GM12878 (cell line): ENCODE results near the gene ATP8A1. TPM values are rescaled to one million over a fixed set of nuclear protein-coding genes. Genes with fewer than 3 reads are reported as not detected.

Experiments
- ATAC-seq: fragments of 200-7000 bp; cut with Tn5 transposase; 3 replicates; pipeline ENCODE4 v1.9.1; 2020; ENCODE audit warnings: mild to moderate bottlenecking, moderate library complexity
- BruUV-seq: library from RNA; stranded (reverse); fragments of 400-500 nt; replicated peaks from 2 replicates; lab custom pipeline; 2021; lab: Mats Ljungman, UMichigan
- CTCF ChIA-PET: fragments of 300-600 bp; sonication (Branson Sonifier 250); formaldehyde crosslinking; extraction: SDS; loops from one replicate; lab custom pipeline; 2021; ENCODE audit warnings: inconsistent platforms; lab: Yijun Ruan, JAX
- POLR2A ChIA-PET: fragments of 350-600 bp; formaldehyde crosslinking; extraction: SDS; loops from one replicate; lab custom pipeline; 2021; ENCODE audit warnings: inconsistent platforms; lab: Charles Lee
- RAD21 ChIA-PET: fragments of 300-600 bp; sonication (Branson Sonifier 250); formaldehyde crosslinking; loops from one replicate; lab custom pipeline; 2023; ENCODE audit warnings: antibody characterized with exemption; ENCODE audit not compliant: unreplicated experiment; lab: Charles Lee
- SMC1A ChIA-PET: fragments of 300-600 bp; sonication (Branson Sonifier 250); formaldehyde crosslinking; loops from one replicate; lab custom pipeline; 2023; ENCODE audit not compliant: unreplicated experiment, uncharacterized antibody; lab: Charles Lee
- DNase-seq: peaks from one replicate; pipeline ENCODE4 v3.0.0-alpha.2; 2011; ENCODE audit warnings: low read depth, low spot score
- FAIRE-seq: peaks from 3 replicates; lab custom pipeline; 2011; peaks lifted over from hg19 to GRCh38; lab: Jason Lieb, UNC
- H2AFZ ChIP-seq: 2 replicates; pipeline ENCODE4 v1.6.0; 2011; ENCODE audit warnings: low read depth, low read length, control low read depth; ENCODE audit not compliant: control insufficient read depth
- H3K27ac ChIP-seq: 2 replicates; pipeline ENCODE4 v1.5.1; 2011; ENCODE audit warnings: control low read depth; ENCODE audit not compliant: control insufficient read depth, insufficient read depth
- H3K27me3 ChIP-seq, 2 experiments: replicated peaks in 1 of 2; 2 replicates each; pipeline versions ENCODE4 v1.6.0 to v1.6.1; 2011; ENCODE audit warnings: low read length in 1 of 2; ENCODE audit not compliant: control insufficient read depth in 2 of 2, insufficient read depth in 2 of 2
- H3K36me3 ChIP-seq, 2 experiments: 2 replicates each; pipeline ENCODE4 v1.5.1; 2011; ENCODE audit warnings: low read length in 1 of 2; ENCODE audit not compliant: control insufficient read depth in 2 of 2, insufficient read depth in 2 of 2
- H3K4me1 ChIP-seq: 2 replicates; pipeline ENCODE4 v1.6.1; 2011; ENCODE audit warnings: mild to moderate bottlenecking, low read length, moderate library complexity, mixed read lengths; ENCODE audit not compliant: control insufficient read depth, insufficient read depth
- H3K4me2 ChIP-seq: 2 replicates; pipeline ENCODE4 v1.6.0; 2011; ENCODE audit warnings: control low read depth; ENCODE audit not compliant: control insufficient read depth, insufficient read depth
- H3K4me3 ChIP-seq: fragments of 200-600 bp; sonication (generic); 2 replicates; pipeline ENCODE4 v1.5.1; 2016
- H3K79me2 ChIP-seq: 2 replicates; pipeline ENCODE4 v1.6.0; 2011; ENCODE audit warnings: low read length; ENCODE audit not compliant: control insufficient read depth, insufficient read depth
- H3K9ac ChIP-seq: 2 replicates; pipeline ENCODE4 v1.8.0; 2011; ENCODE audit warnings: low read length, control low read depth, mixed read lengths; ENCODE audit not compliant: control insufficient read depth, insufficient read depth
- H3K9me3 ChIP-seq: replicated peaks from 3 replicates; pipeline ENCODE4 v1.5.1; 2011; ENCODE audit warnings: mild to moderate bottlenecking, low read length; ENCODE audit not compliant: control insufficient read depth, insufficient read depth
- H4K20me1 ChIP-seq: 2 replicates; pipeline ENCODE4 v1.6.0; 2011; ENCODE audit not compliant: control insufficient read depth, insufficient read depth
- CREB1 ChIP-seq: IDR thresholded peaks from 2 replicates; pipeline ENCODE4 v1.6.1; 2012; ENCODE audit warnings: low read depth, mild to moderate bottlenecking, inconsistent platforms
- CTCF ChIP-seq, 3 experiments: IDR thresholded peaks in 2 of 3; conservative IDR thresholded peaks in 1 of 3; 2 replicates each; pipeline ENCODE4 v1.5.1; 2011; ENCODE audit warnings: low read depth in 3 of 3, low read length in 3 of 3, mild to moderate bottlenecking in 3 of 3, control low read depth in 2 of 3, moderate library complexity in 2 of 3, inconsistent platforms in 1 of 3, mixed read lengths in 1 of 3; ENCODE audit not compliant: control insufficient read depth in 2 of 3, insufficient read depth in 1 of 3; ENCODE audit errors: extremely low read depth in 1 of 3
- ELK1 ChIP-seq: IDR thresholded peaks from 2 replicates; pipeline ENCODE4 v1.6.1; 2012; ENCODE audit warnings: low read depth, low read length, improper control_type of control experiment
- ETV6 ChIP-seq, 2 experiments: fragments of 450-650 bp in 1 of 2; IDR thresholded peaks in 1 of 2; conservative IDR thresholded peaks in 1 of 2; 2 replicates each; pipeline ENCODE4 v1.6.1; 2014; ENCODE audit warnings: antibody characterized with exemption in 1 of 2, borderline replicate concordance in 1 of 2, low read depth in 1 of 2, mild to moderate bottlenecking in 1 of 2, moderate library complexity in 1 of 2
- FOXM1 ChIP-seq: IDR thresholded peaks from 2 replicates; pipeline ENCODE4 v1.6.1; 2012; ENCODE audit warnings: low read depth, mild to moderate bottlenecking, inconsistent platforms, low read length, moderate library complexity
- GABPA ChIP-seq: IDR thresholded peaks from 2 replicates; pipeline ENCODE4 v1.6.1; 2014; ENCODE audit warnings: antibody characterized with exemption, low read depth, mild to moderate bottlenecking, inconsistent platforms
- NFYA ChIP-seq: IDR thresholded peaks from 2 replicates; pipeline ENCODE4 v1.6.1; 2011; ENCODE audit warnings: low read depth, mild to moderate bottlenecking, low read length, improper control_type of control experiment, borderline replicate concordance
- NRF1 ChIP-seq: conservative IDR thresholded peaks from 2 replicates; pipeline ENCODE4 v1.6.1; 2011; ENCODE audit warnings: mild to moderate bottlenecking, low read depth, low read length, improper control_type of control experiment
- PKNOX1 ChIP-seq: fragments of 450-650 bp; IDR thresholded peaks from 2 replicates; pipeline ENCODE4 v1.6.1; 2016; ENCODE audit warnings: mild to moderate bottlenecking
- POLR2AphosphoS5 ChIP-seq: IDR thresholded peaks from 2 replicates; pipeline ENCODE4 v1.6.1; 2011; ENCODE audit warnings: mild to moderate bottlenecking, low read length, inconsistent platforms
- RAD51 ChIP-seq: fragments of 450-650 bp; IDR thresholded peaks from 2 replicates; pipeline ENCODE4 v1.6.1; 2016; ENCODE audit warnings: moderate library complexity, mild to moderate bottlenecking, inconsistent platforms
- SIN3A ChIP-seq: IDR thresholded peaks from 2 replicates; pipeline ENCODE4 v1.6.1; 2012; ENCODE audit warnings: low read depth, low read length, improper control_type of control experiment
- SP1 ChIP-seq: IDR thresholded peaks from one replicate; pipeline ENCODE4 v1.6.1; 2011; ENCODE audit warnings: low read depth, low read length
- STAT1 ChIP-seq: fragments of 450-650 bp; conservative IDR thresholded peaks from 2 replicates; pipeline ENCODE4 v1.6.1; 2014; ENCODE audit warnings: antibody characterized with exemption, mild to moderate bottlenecking
- WGBS: methylation state at CpG from one replicate; pipeline ENCODE4 v1.1.6; 2016; ENCODE audit warnings: low lambda C conversion rate; ENCODE audit not compliant: insufficient replicate concordance, insufficient coverage; ENCODE audit errors: missing lambda C conversion rate; 5-methylcytosine and 5-hydroxymethylcytosine counted together
- in situ Hi-C: fragments of 300-500 bp; cut with MboI; formaldehyde crosslinking; loops from 9 replicates; pipeline ENCODE4 v1.14.3; 2018; ENCODE audit warnings: mixed read lengths
- intact Hi-C: fragments of 100-400 bp; cut with micrococcal nuclease; formaldehyde crosslinking; loops from one replicate; pipeline ENCODE4 v1.14.2; 2022; ENCODE audit not compliant: unreplicated experiment
- polyA plus RNA-seq, 11 experiments: library from polyadenylated mRNA; depleted of rRNA in 4 of 11; unstranded in 6 of 11; stranded (reverse) in 5 of 11; fragments of >200 nt; fragmentation: Nextera tagmentation in 4 of 11; fragmentation: Illumina TruSeq in 1 of 11; extraction: Ambion mirVana in 4 of 11; extraction: Trizol in 1 of 11; gene quantifications; 1 replicate in 1 of 11; 2 replicates in 10 of 11; pipeline versions ENCODE4 v1.2.1 to v1.2.3, GENCODE V29; 2011 to 2016; ENCODE audit warnings: inconsistent platforms in 2 of 11, missing spikeins in 2 of 11, low read depth in 1 of 11
- total RNA-seq, 4 experiments: library from RNA; depleted of rRNA in 3 of 4; stranded (reverse); fragments of >200 nt in 3 of 4; fragmentation: Illumina TruSeq in 1 of 4; extraction: Trizol in 1 of 4; gene quantifications; 2 replicates each; pipeline versions ENCODE4 v1.2.1 to v1.2.3, GENCODE V29; 2013 to 2021
- TF ChIP-seq, protein P1 (sequence below): fragments of 450-650 bp; IDR thresholded peaks from 2 replicates; pipeline ENCODE4 v1.6.1; 2017; ENCODE audit warnings: mild to moderate bottlenecking, low read depth, inconsistent platforms; ENCODE audit not compliant: poor library complexity, severe bottlenecking
- TF ChIP-seq, protein P2 (sequence below): fragments of 450-650 bp; IDR thresholded peaks from 2 replicates; pipeline ENCODE4 v1.6.1; 2017; ENCODE audit warnings: low read depth, mild to moderate bottlenecking, moderate library complexity

ATP8A1 gene
- total and polyA plus RNA-seq, 10 of the 15 experiments (the other 5 are each of a cell fraction or from before 2014, with no cell fraction given): 9.0 to 116 (median 37.3) TPM

DNA sequence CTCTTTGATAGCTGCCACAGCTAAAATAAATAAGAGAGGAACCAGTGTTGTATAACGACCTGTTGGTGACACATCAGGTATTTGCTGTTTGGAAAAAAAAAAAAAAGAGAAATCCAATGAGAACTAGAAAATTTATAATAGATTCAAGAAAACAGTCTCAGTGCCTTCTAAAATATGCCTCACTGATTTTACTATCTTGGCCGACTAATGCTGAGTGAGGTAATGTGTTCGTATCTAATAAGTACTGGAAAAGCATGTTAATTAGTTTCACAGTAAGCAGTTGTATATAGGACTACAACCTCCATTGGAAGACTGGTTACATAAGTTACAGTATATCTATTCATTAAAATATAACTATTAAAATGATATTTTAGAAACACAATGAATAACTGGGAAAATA lies 32.4 kb downstream of the ATP8A1 start:
- FAIRE-seq: no peak
- 52% methylated on average over 3 of the region's 3 CpGs for WGBS
- no peak overlapping the region for H3K27ac ChIP-seq
- no TSS peak for BruUV-seq
- DNase-seq: no peak
- peaks cover 25% of the 10 kb centered on the region for H3K4me1 ChIP-seq
- peaks cover 30% of the 10 kb centered on the region for H3K79me2 ChIP-seq
- H3K9ac ChIP-seq: no peak overlapping the region
- intact Hi-C loops (no loop called here), in situ Hi-C loops (no loop called here)
- CTCF ChIA-PET: interaction anchor here (1.9 to 14.7 kb wide), 3 partner anchors 19 to 36 kb away, joined by 4 to 113 read pairs (median 5); no protein-coding TSS in a partner anchor
- no peak overlapping the region for H3K4me2 ChIP-seq
- H3K9me3 ChIP-seq: peaks cover 2% of the 10 kb centered on the region; the same call in 1 of the 3 replicates
- RAD21 ChIA-PET: interaction anchor here (0.7 to 2.1 kb wide), 8 partner anchors 11 to 56 kb away, joined by 3 to 16 read pairs (median 6); partner anchors contain the start of gene ATP8A1
- H2AFZ ChIP-seq: no peak overlapping the region
- H4K20me1 ChIP-seq: no peaks in the 10 kb centered on the region
- POLR2A ChIA-PET: interaction anchor here (0.6 to 15.0 kb wide), 3 partner anchors 17 to 33 kb away, joined by 3 to 254 read pairs (median 52); partner anchors contain the start of gene ATP8A1
- no peaks in the 10 kb centered on the region for H3K27me3 ChIP-seq
- peaks cover 0 to 12% of the 10 kb centered on the region in 2 experiments; a peak in 2 of 4 replicates for H3K36me3 ChIP-seq
- H3K4me3 ChIP-seq: no peak overlapping the region
- SMC1A ChIA-PET: interaction anchor here (1.1 to 20.0 kb wide), 5 partner anchors 10 to 55 kb away, joined by 3 to 478 read pairs (median 7); partner anchors contain the start of gene ATP8A1
- ATAC-seq: no peak
- no peak for TF ChIP-seq FOXM1
- TF ChIP-seq CREB1: no peak
- TF ChIP-seq ETV6 (conservative IDR thresholded peaks at IDR 0.05 in 1 of 2, IDR thresholded peaks at IDR 0.05 in 1 of 2; ENCODE audit: borderline replicate concordance in 1 of 2, low read depth in 1 of 2): no peak
- TF ChIP-seq NRF1: no peak
- TF ChIP-seq SIN3A: no peak
- no peak for TF ChIP-seq STAT1
- TF ChIP-seq RAD51: no peak
- TF ChIP-seq, protein P1, sequence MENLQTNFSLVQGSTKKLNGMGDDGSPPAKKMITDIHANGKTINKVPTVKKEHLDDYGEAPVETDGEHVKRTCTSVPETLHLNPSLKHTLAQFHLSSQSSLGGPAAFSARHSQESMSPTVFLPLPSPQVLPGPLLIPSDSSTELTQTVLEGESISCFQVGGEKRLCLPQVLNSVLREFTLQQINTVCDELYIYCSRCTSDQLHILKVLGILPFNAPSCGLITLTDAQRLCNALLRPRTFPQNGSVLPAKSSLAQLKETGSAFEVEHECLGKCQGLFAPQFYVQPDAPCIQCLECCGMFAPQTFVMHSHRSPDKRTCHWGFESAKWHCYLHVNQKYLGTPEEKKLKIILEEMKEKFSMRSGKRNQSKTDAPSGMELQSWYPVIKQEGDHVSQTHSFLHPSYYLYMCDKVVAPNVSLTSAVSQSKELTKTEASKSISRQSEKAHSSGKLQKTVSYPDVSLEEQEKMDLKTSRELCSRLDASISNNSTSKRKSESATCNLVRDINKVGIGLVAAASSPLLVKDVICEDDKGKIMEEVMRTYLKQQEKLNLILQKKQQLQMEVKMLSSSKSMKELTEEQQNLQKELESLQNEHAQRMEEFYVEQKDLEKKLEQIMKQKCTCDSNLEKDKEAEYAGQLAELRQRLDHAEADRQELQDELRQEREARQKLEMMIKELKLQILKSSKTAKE: no peak
- no peak for TF ChIP-seq SP1
- no peak for TF ChIP-seq NFYA
- TF ChIP-seq PKNOX1: no peak
- no peak for TF ChIP-seq POLR2AphosphoS5
- TF ChIP-seq, protein P2, sequence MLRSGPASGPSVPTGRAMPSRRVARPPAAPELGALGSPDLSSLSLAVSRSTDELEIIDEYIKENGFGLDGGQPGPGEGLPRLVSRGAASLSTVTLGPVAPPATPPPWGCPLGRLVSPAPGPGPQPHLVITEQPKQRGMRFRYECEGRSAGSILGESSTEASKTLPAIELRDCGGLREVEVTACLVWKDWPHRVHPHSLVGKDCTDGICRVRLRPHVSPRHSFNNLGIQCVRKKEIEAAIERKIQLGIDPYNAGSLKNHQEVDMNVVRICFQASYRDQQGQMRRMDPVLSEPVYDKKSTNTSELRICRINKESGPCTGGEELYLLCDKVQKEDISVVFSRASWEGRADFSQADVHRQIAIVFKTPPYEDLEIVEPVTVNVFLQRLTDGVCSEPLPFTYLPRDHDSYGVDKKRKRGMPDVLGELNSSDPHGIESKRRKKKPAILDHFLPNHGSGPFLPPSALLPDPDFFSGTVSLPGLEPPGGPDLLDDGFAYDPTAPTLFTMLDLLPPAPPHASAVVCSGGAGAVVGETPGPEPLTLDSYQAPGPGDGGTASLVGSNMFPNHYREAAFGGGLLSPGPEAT: no peak
- TF ChIP-seq GABPA: no peak
- TF ChIP-seq CTCF (IDR thresholded peaks at IDR 0.05 in 2 of 3, conservative IDR thresholded peaks at IDR 0.05 in 1 of 3; ENCODE audit: control insufficient read depth in 2 of 3, extremely low read depth in 1 of 3, insufficient read depth in 1 of 3, low read depth in 3 of 3, low read length in 3 of 3): no peak
- no peak for TF ChIP-seq ELK1
